OCI-LY3 (cell line): Measurements from ENCODE around the gene RAD21L1.

Source experiments
- H2AFZ ChIP-seq: fragments of 200-600, 300-600 bp; shearing (Covaris generic); 2 replicates; pipeline ENCODE4 v1.6.0; 2014; ENCODE audit warnings: antibody characterized with exemption, low read depth, low read length
- H3K27ac ChIP-seq: fragments of 200-600, 300-600 bp; sonication (generic); 2 replicates; pipeline ENCODE4 v1.5.1; 2014; ENCODE audit warnings: mild to moderate bottlenecking, low read length, moderate library complexity, mixed read lengths
- H3K27me3 ChIP-seq: fragments of 200-600, 300-600 bp; sonication (generic); 2 replicates; pipeline ENCODE4 v1.6.1; 2014; ENCODE audit warnings: low read depth, low read length, mixed read lengths
- H3K36me3 ChIP-seq: fragments of 200-600, 300-600 bp; sonication (generic); replicated peaks from 2 replicates; pipeline ENCODE3; 2014; ENCODE audit warnings: low read depth, low read length, mixed read lengths
- H3K4me1 ChIP-seq: fragments of 300-600, 200-600 bp; sonication (generic); 2 replicates; pipeline ENCODE4 v1.6.1; 2014; ENCODE audit warnings: low read length, mixed read lengths
- H3K4me2 ChIP-seq: fragments of 200-600, 300-600 bp; sonication (generic); 2 replicates; pipeline ENCODE4 v1.6.1; 2014; ENCODE audit warnings: low read length, mixed read lengths
- H3K4me3 ChIP-seq: fragments of 300-600, 200-600 bp; sonication (generic); 2 replicates; pipeline ENCODE4 v1.5.1; 2014; ENCODE audit warnings: antibody characterized with exemption, mild to moderate bottlenecking, low read length, moderate library complexity
- H3K79me2 ChIP-seq: fragments of 300-600, 200-600 bp; shearing (Covaris generic); 2 replicates; pipeline ENCODE4 v1.6.1; 2014; ENCODE audit warnings: mild to moderate bottlenecking, low read length, mixed read lengths
- H3K9ac ChIP-seq: fragments of 300-600, 200-600 bp; shearing (Covaris generic); 2 replicates; pipeline ENCODE4 v1.6.0; 2014; ENCODE audit warnings: mild to moderate bottlenecking, low read length, moderate library complexity
- H3K9me3 ChIP-seq: fragments of 200-600, 300-600 bp; shearing (Covaris generic); 2 replicates; pipeline ENCODE4 v1.6.1; 2014; ENCODE audit warnings: low read length, mixed read lengths; ENCODE audit not compliant: insufficient read depth
- H4K20me1 ChIP-seq: fragments of 200-600, 300-600 bp; sonication (generic); 2 replicates; pipeline ENCODE4 v1.6.1; 2016; ENCODE audit warnings: low read length, mixed read lengths; ENCODE audit not compliant: insufficient read depth
- CTCF ChIP-seq: fragments of 200-600, 300-600 bp; sonication (generic); IDR thresholded peaks from 2 replicates; pipeline ENCODE4 v1.5.1; 2014; ENCODE audit warnings: antibody characterized with exemption, low read length, low read depth
- EZH2phosphoT487 ChIP-seq: fragments of 200-600 bp; shearing (Covaris generic); IDR thresholded peaks from 2 replicates; pipeline ENCODE4 v1.6.1; 2018; ENCODE audit warnings: antibody characterized with exemption, mixed run types, low read depth

RAD21L1 gene

GRCh38 chr20:1254254-1254653 is 28.4 kb downstream of the RAD21L1 start:
- Histone ChIP-seq H3K27ac (no peak overlapping the region), H2AFZ (no peak overlapping the region), H3K4me3 (no peak overlapping the region), H3K9ac (no peak overlapping the region), H4K20me1 (no peaks in the 10 kb centered on the region), H3K4me2 (no peak overlapping the region), H3K27me3 (peaks cover 28% of the 10 kb centered on the region), H3K4me1 (no peaks in the 10 kb centered on the region), H3K36me3 (no peaks in the 10 kb centered on the region), H3K79me2 (no peaks in the 10 kb centered on the region), H3K9me3 (no peaks in the 10 kb centered on the region)
- TF ChIP-seq EZH2phosphoT487 = no peak
- TF ChIP-seq CTCF = no peak

GRCh38 chr20:1255675-1256074 is 29.8 kb downstream of the RAD21L1 start:
- Histone ChIP-seq H4K20me1 (no peaks in the 10 kb centered on the region), H3K9me3 (no peaks in the 10 kb centered on the region), H3K4me2 (no peak overlapping the region), H3K36me3 (no peaks in the 10 kb centered on the region), H3K4me3 (no peak overlapping the region), H3K9ac (no peak overlapping the region), H3K79me2 (no peaks in the 10 kb centered on the region), H3K27me3 (peaks cover 32% of the 10 kb centered on the region), H3K4me1 (no peaks in the 10 kb centered on the region), H2AFZ (no peak overlapping the region), H3K27ac (no peak overlapping the region)
- no peak for TF ChIP-seq CTCF
- no peak for TF ChIP-seq EZH2phosphoT487

- H3K27me3 ChIP-seq = peaks cover 4% of the 10 kb centered on the region; the same call in 1 of the 2 replicates
- no peak overlapping the region for H3K9ac ChIP-seq
- no peak overlapping the region for H3K4me2 ChIP-seq
- H3K79me2 ChIP-seq = no peaks in the 10 kb centered on the region
- no peak overlapping the region; the same call in 1 of the 2 replicates for H2AFZ ChIP-seq
- H3K36me3 ChIP-seq = no peaks in the 10 kb centered on the region
- TF ChIP-seq EZH2phosphoT487 (no peak), CTCF (no peak)
- no peaks in the 10 kb centered on the region for H4K20me1 ChIP-seq
- no peak overlapping the region for H3K27ac ChIP-seq
- H3K9me3 ChIP-seq = peaks cover 4% of the 10 kb centered on the region; the same call in 1 of the 2 replicates
- H3K4me3 ChIP-seq = no peak overlapping the region
- peaks cover 16% of the 10 kb centered on the region for H3K4me1 ChIP-seq
Measured at GRCh38 chr20:1263853-1264252, 38.0 kb downstream of the RAD21L1 start.

- no peak for TF ChIP-seq EZH2phosphoT487
- TF ChIP-seq CTCF = no peak
- H3K4me2 ChIP-seq = no peak overlapping the region
- H3K27me3 ChIP-seq = peaks cover 4% of the 10 kb centered on the region; the same call in 1 of the 2 replicates
- peaks cover 16% of the 10 kb centered on the region for H3K4me1 ChIP-seq
- H4K20me1 ChIP-seq = no peaks in the 10 kb centered on the region
- H3K79me2 ChIP-seq = no peaks in the 10 kb centered on the region
- no peak overlapping the region for H3K4me3 ChIP-seq
- peaks cover 4% of the 10 kb centered on the region; the same call in 1 of the 2 replicates for H3K9me3 ChIP-seq
- no peak overlapping the region for H3K9ac ChIP-seq
- H2AFZ ChIP-seq = no peak overlapping the region
- H3K27ac ChIP-seq = no peak overlapping the region
- H3K36me3 ChIP-seq = no peaks in the 10 kb centered on the region
Measured at GRCh38 chr20:1264727-1265126, 38.9 kb downstream of the RAD21L1 start.
